NK-92 (cell line): ENCODE data around the gene MYL11.
"Not testable (repeated sequence)": the region's sequence is repeated elsewhere in the genome, so short reads cannot be mapped to it uniquely, and the experiment has no call there.

Experiments
- DNase-seq: peaks from one replicate; lab custom pipeline; 2025; ENCODE audit not compliant: unreplicated experiment; lab: John Stamatoyannopoulos, UW

Gene MYL11

DNA sequence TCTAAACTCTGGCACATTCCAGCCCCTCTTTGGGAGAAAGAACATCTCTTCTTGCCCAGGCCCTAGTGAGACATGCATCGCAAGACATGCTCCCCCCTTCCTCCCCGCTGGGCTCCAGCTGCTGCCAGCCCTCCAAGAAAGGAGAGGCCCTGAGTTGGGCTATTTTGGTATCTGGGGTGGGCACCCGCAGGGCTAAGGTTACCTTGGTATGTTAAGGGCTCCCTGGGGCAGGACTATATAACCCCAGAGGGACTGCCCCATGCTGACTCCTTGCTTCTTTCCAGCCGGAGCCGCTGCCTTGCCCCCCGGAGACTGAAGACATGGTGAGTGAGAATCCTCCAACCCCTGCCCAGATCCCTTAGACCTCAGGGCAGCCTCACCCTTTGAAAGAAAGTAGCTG, at the start of gene MYL11:
MYL11 (plus strand) TSS at position 265 of the 400 bp plus-strand sequence; CDS start at position 321, 56 bp downstream.
- no peak for DNase-seq

DNA sequence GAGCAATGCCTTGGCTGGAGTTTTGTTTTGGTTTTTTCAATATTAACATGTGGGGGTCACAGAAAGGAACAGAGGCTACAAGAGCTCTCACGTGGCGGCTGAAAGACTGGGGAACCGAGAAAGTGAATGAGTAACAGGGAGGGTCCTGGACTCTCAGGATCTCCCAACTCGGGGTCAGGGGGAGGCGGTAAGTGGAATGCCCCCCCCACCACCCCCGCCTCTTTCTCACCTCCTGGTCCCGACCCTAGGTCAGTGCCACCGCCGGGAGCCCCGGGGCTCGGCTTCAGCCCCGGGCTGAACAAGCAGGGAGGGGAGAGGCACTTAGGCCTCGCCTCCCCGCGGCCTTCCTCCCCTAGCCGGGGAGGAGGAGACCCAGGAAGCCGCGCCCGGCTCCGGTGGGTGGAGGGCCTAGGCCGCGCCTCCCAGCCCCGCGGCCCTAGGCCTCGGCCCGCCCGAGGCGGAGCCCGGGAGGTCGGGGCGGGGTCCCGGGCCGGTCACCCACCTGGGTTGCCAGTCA, 40.1 kb upstream of the MYL11 start:
- not testable (repeated sequence) for DNase-seq

GRCh38 chr16:30335028-30335597, 39.5 kb upstream of the MYL11 start:
- not testable (repeated sequence) for DNase-seq

DNA sequence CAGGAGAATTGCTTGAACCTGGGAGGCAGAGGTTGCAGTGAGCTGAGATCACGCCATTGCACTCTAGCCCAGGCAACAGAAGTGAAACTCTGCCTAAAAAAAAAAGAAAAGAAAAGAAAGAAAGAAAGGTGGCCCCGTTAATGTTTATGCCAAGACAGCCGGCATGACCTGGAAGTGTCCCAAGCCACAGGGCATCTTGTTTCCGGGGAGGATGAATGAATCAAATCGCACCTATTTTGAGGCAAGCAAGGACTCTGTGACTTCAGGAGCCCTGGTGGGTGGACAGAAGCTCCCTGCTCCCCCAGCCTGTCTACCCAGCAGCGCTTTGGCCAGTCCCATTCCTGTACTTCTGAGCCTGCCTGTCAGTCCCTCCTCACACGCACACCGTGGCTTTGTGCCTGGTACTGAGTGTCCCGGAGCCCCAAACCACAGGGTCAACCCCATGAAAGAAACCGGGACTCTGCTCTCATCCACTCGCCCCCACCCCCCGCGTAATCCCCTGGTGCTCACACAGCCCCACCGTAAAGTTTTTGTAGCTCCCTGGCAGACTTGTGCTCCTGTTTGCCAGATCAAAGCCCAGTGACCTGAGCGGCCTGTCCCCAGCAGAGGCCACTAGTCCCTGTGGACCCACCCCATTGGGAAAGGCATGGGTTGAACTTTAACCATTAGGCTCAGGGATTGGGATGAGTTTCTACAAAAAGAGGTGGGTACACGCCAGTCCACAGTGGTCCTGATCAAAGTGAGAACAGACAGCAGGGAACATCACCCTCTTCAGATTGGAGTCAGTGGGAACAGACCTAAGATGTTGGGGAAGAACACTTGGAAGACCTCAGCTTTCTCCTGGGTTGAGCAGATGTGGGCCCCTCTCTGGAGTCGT, 38.8 kb upstream of the MYL11 start:
- DNase-seq = no peak

DNA sequence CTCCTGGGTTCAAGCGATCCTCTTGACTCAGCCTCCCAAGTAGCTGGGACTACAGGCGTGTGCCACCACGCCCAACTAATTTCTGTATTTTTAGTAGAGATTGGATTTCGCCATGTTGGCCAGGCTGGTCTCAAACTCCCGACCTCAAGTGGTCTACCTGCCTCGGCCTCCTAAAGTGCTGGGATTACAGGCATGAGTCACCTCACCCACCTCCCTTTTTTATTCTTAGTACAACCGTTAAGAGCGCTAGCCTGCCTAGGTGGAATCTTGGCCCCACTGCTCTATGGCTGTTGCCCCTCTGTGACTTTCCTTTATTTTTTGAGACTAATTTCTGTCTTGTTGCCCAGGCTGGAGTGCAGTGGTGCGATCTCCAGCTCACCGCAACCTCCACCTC, 36.6 kb upstream of the MYL11 start:
- DNase-seq = not testable (repeated sequence)

- not testable (repeated sequence) for DNase-seq
Measured at GRCh38 chr16:30338715-30339114, 35.9 kb upstream of the MYL11 start.

DNA sequence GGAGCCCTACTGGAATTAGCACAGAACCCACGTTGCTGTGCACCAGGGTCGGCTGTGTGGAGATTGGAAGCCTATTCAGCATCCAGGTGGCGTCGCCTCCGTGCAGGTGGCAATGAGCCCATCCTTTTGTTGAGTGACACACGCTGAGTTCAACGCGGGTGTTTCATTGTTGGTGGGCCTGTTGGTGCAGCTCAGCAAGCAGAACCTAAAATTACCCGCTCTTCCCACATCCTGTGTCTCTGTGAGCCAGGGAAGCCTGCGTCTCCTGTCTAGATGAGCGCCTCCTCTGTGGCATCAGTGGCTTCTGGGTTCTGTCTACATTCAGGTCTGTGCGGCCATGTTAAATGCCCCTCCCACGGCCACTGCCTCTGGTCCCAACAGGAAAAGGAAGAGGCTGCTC, 34.0 kb upstream of the MYL11 start:
- no peak for DNase-seq

DNA sequence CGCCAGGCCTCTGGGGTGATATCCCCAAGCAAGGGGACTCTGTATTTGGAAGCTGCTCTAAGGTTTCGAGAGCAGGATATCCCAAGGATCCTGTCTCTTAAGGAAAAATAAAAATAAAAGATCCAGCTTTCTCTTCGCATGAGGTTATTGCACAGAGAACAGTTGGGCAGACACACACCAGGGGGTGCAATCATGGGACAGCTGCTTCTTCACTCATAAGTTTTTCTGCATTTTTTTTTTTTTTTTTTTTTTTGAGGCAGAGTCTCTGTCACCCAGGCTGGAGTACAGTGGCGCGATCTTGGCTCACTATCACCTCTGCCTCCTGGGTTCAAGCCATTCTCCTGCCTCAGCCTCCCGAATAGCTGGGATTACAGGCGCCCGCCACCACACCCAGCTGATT, 32.6 kb upstream of the MYL11 start:
- DNase-seq = not testable (repeated sequence)

- no peak for DNase-seq
Measured at GRCh38 chr16:30342751-30343490, 31.7 kb upstream of the MYL11 start.

DNA sequence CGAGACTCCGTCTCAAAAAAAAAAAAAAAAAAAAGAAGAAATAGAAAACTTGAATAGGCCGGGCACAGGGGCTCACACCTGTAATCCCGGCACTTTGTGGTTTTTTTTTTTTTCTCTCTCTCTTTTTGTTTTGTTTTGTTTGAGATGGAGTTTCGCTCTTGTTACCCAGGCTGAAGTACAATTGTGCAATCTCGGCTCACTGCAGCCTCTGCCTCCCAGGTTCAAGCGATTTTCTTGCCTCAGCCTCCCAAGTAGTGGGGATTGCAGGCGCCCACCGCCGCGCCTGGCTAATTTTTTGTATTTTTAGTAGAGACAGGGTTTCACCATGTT, 31.1 kb upstream of the MYL11 start:
- not testable (repeated sequence) for DNase-seq

GRCh38 chr16:30346286-30346685, 28.3 kb upstream of the MYL11 start:
- no peak for DNase-seq

DNA sequence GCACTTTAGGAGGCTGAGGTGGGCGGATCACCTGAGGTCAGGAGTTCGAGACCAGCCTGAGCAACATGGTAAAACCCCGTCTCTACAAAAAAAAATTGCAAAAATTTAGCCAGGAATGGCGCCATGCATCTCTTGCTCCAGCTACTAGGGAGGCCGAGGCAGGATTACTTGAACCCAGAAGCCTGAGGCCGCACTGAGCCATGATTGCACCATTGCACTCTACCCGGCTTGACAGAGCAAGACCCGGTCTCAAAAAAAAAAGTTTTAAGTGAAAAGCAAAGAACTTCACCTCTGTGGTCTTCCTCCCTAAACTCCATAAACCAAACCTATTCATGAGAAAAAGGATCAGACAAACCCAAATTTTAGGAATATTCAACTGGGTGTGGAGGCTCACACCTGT, 26.5 kb upstream of the MYL11 start:
- no peak for DNase-seq

- DNase-seq = no peak
Measured at GRCh38 chr16:30348929-30349328, 25.7 kb upstream of the MYL11 start.

GRCh38 chr16:30349675-30350074, 24.9 kb upstream of the MYL11 start:
- DNase-seq = no peak

DNA sequence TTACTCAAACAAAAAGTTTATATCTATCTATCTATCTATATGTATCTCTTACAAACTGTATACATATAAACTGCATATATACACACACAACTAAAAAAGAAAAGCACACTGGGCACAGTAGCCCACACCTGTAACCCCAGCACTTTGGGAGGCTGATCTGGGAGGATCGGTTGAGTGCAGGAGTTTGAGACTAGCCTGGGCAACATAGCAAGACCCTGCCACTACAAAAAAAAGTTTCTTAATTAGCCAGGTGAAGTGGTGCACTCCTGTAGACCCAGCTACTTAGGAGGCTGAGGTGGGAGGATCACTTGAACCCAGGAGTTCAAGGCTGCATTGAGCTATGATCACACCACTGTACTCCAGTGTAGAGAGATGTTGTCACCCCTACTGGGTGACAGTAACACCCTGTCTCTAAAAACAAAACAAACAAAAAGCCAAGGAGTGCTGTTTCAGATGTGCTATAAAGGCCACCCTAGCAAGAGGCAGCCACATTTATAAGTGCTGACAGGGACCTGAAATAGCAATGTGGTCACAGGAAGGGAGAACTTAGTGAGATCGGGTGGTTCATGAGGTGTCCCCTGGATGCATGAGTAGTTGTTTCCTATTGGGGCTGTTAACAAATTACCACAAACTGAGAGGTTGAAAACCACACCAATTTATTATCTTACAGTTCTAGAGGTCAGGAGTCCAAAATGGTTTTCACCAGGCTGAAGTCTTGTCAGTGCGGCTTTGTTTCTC, 24.3 kb upstream of the MYL11 start:
- no peak for DNase-seq

DNA sequence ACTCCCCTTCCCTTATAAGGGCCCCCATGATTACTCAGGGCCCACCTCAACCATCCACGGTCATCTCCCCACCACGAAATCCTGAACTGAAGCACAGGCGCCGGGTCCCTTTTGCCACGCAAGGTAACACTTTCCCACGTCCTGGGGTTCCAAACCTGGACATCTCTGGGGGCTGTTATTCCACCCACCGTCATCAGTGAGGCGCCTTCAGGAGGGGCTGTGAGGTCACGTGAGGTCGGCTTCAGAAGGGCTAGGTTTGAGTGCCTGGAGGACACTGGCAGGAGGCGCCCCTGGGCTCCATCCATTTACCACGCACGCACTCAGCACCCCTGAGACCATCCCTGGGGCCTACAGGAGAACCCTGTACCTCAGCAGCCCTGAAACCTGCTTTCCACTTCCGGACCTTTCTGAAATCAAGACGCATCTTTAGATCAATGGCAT, 23.6 kb upstream of the MYL11 start:
- no peak for DNase-seq

- DNase-seq = no peak
Measured at GRCh38 chr16:30351586-30352419, 22.8 kb upstream of the MYL11 start.

DNA sequence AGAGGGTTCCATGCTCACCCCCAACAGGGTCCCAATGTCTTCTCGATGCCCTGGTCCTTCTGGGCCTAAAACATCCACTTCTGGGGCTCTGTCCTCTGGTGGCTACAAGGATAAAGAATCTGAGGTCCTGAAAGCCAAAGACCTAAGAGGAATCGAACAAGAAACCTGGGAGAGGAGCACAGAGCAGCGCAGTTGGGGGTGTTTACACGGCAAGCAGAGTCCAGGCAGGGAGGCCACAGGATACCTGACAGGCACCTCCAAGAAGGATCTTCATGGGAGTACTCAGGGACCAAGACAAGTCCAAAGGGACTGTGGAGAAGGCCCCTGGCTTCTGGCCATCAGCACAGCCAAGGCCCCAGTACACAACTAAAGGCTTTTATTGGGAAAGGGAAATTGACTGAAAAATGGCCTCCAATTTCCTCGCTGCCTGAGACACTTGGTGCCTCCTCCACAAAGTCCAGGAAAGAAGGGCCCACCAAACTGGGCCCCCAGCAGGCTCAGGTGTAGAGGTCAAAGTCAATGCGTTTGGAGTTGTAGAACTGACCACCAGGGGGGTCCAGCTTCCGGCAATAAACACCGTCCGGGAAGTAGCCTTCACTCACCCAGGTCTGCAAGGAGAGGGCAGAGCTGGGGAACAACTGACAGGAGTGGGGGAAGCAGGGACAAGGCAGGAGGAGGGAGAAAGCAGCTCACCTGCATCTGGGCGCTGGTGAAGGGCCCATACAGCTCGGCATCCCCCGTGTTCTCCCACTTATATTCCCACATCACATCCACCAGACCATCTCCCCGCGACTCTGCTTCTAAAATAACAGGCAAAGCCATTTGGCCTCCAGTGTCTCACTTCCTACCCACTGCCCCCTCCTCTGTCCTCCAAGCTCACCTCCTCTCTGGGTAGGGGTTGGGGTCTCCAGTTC, 21.9 kb upstream of the MYL11 start:
- no peak for DNase-seq
